HCT116 (cell line): ENCODE results near the gene CCDC74B. TPM values are rescaled to one million over a fixed set of nuclear protein-coding genes. Genes with fewer than 3 reads are reported as not detected.

ENCODE experiments used
- ATAC-seq: fragments of 200-7000 bp; cut with Tn5 transposase; 2 replicates; pipeline ENCODE4 v1.9.1; 2020; ENCODE audit warnings: mild to moderate bottlenecking, moderate library complexity
- BruUV-seq: library from RNA; stranded (reverse); fragments of 400-500 nt; replicated peaks from 2 replicates; lab custom pipeline; 2021; lab: Mats Ljungman, UMichigan
- CTCF ChIA-PET: fragments of 300-600 bp; sonication (Branson Sonifier 250); formaldehyde crosslinking; loops from one replicate; lab custom pipeline; 2021; ENCODE audit warnings: antibody characterized with exemption; lab: Charles Lee
- POLR2A ChIA-PET: fragments of 300-600, 350-600 bp; sonication (Branson Sonifier 250); formaldehyde crosslinking; loops from one replicate; lab custom pipeline; 2021; ENCODE audit warnings: antibody characterized with exemption; lab: Charles Lee
- RAD21 ChIA-PET, 2 experiments: fragments of 300-600 bp; sonication (Branson Sonifier 250); formaldehyde crosslinking; loops; one replicate each; lab custom pipeline; 2023; ENCODE audit warnings: low total read pairs in 2 of 2; ENCODE audit not compliant: uncharacterized antibody in 2 of 2, unreplicated experiment in 2 of 2, low non-redundant PET in 1 of 2; lab: Charles Lee
- DNase-seq: peaks from one replicate; pipeline ENCODE4 v3.0.0-alpha.2; 2010; ENCODE audit warnings: low read depth, low spot score
- H2AFZ ChIP-seq: fragments of 200-600 bp; shearing (Covaris generic), sonication (generic); 2 replicates; pipeline ENCODE4 v1.6.1; 2017; ENCODE audit warnings: low read depth, mixed run types, mixed read lengths, antibody characterized with exemption, low read length; ENCODE audit not compliant: poor library complexity, severe bottlenecking
- H3K27ac ChIP-seq: 2 replicates; pipeline ENCODE4 v1.5.1; 2012; ENCODE audit warnings: low read depth, low read length
- H3K27me3 ChIP-seq: fragments of 200-600 bp; sonication (generic); 2 replicates; pipeline ENCODE4 v1.6.1; 2016; ENCODE audit warnings: mixed run types, low read length, mixed read lengths; ENCODE audit not compliant: insufficient read depth
- H3K36me3 ChIP-seq, 2 experiments: fragments of 200-500 bp in 1 of 2; fragments of 200-600 bp in 1 of 2; sonication (Bioruptor generic) in 1 of 2; sonication (generic) in 1 of 2; 2 replicates each; pipeline versions ENCODE4 v1.5.1 to v1.6.1; 2014 to 2016; ENCODE audit warnings: low read length in 2 of 2, inconsistent platforms in 1 of 2, mixed read lengths in 1 of 2, mixed run types in 1 of 2; ENCODE audit not compliant: insufficient read depth in 2 of 2, control insufficient read depth in 1 of 2
- H3K4me1 ChIP-seq, 2 experiments: fragments of 200-600 bp in 1 of 2; sonication (generic) in 1 of 2; 2 replicates each; pipeline versions ENCODE4 v1.5.1 to v1.6.1; 2012 to 2017; ENCODE audit warnings: low read length in 2 of 2, inconsistent platforms in 1 of 2, mild to moderate bottlenecking in 1 of 2, mixed read lengths in 1 of 2, mixed run types in 1 of 2, moderate library complexity in 1 of 2; ENCODE audit not compliant: insufficient read depth in 2 of 2, control insufficient read depth in 1 of 2
- H3K4me2 ChIP-seq: fragments of 200-600 bp; sonication (generic); 2 replicates; pipeline ENCODE4 v1.6.1; 2017; ENCODE audit warnings: mixed run types, low read length, mixed read lengths
- H3K4me3 ChIP-seq, 2 experiments: fragments of 200-600 bp in 1 of 2; sonication (generic) in 1 of 2; replicated peaks in 1 of 2; 2 replicates each; pipeline ENCODE4 v1.5.1; 2011 to 2016; ENCODE audit warnings: low read length in 2 of 2, control low read depth in 1 of 2, low read depth in 1 of 2, mild to moderate bottlenecking in 1 of 2, mixed read lengths in 1 of 2, mixed run types in 1 of 2
- H3K79me2 ChIP-seq: fragments of 200-600 bp; sonication (generic); 2 replicates; pipeline ENCODE4 v1.6.1; 2017; ENCODE audit warnings: mild to moderate bottlenecking, mixed run types, low read length, moderate library complexity, mixed read lengths; ENCODE audit not compliant: insufficient read depth
- H3K9ac ChIP-seq: fragments of 200-600 bp; sonication (generic); 2 replicates; pipeline ENCODE4 v1.6.1; 2016; ENCODE audit warnings: low read length, mixed read lengths
- H3K9me2 ChIP-seq: fragments of 200-600 bp; sonication (generic), shearing (Covaris generic); 2 replicates; pipeline ENCODE4 v1.6.1; 2017; ENCODE audit warnings: mixed run types, mild to moderate bottlenecking, moderate library complexity; ENCODE audit not compliant: insufficient read depth
- H3K9me3 ChIP-seq, 2 experiments: fragments of 200-500 bp in 1 of 2; fragments of 200-600 bp in 1 of 2; sonication (Bioruptor generic) in 1 of 2; sonication (generic) in 1 of 2; 2 replicates each; pipeline ENCODE4 v1.6.1; 2014 to 2017; ENCODE audit warnings: low read length in 2 of 2, mixed read lengths in 2 of 2, inconsistent platforms in 1 of 2, low read depth in 1 of 2, mild to moderate bottlenecking in 1 of 2, mixed run types in 1 of 2, moderate library complexity in 1 of 2; ENCODE audit not compliant: control insufficient read depth in 1 of 2, insufficient read depth in 1 of 2
- H4K20me1 ChIP-seq: fragments of 200-600 bp; sonication (generic), shearing (Covaris generic); 2 replicates; pipeline ENCODE4 v1.6.1; 2017; ENCODE audit warnings: mixed run types, mild to moderate bottlenecking, moderate library complexity; ENCODE audit not compliant: insufficient read depth
- CBX3 ChIP-seq: IDR thresholded peaks from 2 replicates; pipeline ENCODE4 v1.6.1; 2012; ENCODE audit warnings: low read depth
- CEBPB ChIP-seq: IDR thresholded peaks from 2 replicates; pipeline ENCODE4 v1.6.1; 2012; ENCODE audit warnings: low read depth
- ELF1 ChIP-seq: IDR thresholded peaks from 2 replicates; pipeline ENCODE4 v1.6.1; 2012; ENCODE audit warnings: low read depth, borderline replicate concordance
- EZH2phosphoT487 ChIP-seq: fragments of 200-600 bp; IDR thresholded peaks from 2 replicates; pipeline ENCODE4 v1.6.1; 2018; ENCODE audit warnings: antibody characterized with exemption, borderline replicate concordance
- FOSL1 ChIP-seq: IDR thresholded peaks from 2 replicates; pipeline ENCODE4 v1.6.1; 2012; ENCODE audit warnings: low read depth
- JUND ChIP-seq: IDR thresholded peaks from 2 replicates; pipeline ENCODE4 v1.6.1; 2012
- POLR2A ChIP-seq: IDR thresholded peaks from 2 replicates; pipeline ENCODE4 v1.7.0; 2011; ENCODE audit warnings: borderline replicate concordance; ENCODE audit not compliant: insufficient read depth, insufficient read length; ENCODE audit errors: extremely low read depth
- POLR2AphosphoS5 ChIP-seq: IDR thresholded peaks from 2 replicates; pipeline ENCODE4 v1.6.1; 2011; ENCODE audit warnings: mild to moderate bottlenecking, low read depth, low read length, moderate library complexity
- RAD21 ChIP-seq: IDR thresholded peaks from 2 replicates; pipeline ENCODE4 v1.6.1; 2012; ENCODE audit warnings: low read depth, mild to moderate bottlenecking
- SP1 ChIP-seq: IDR thresholded peaks from 2 replicates; pipeline ENCODE4 v1.6.1; 2012; ENCODE audit warnings: low read depth
- TCF7L2 ChIP-seq: IDR thresholded peaks from 2 replicates; pipeline ENCODE4 v1.7.0; 2011; ENCODE audit warnings: borderline replicate concordance, inconsistent platforms; ENCODE audit not compliant: insufficient read depth, insufficient read length; ENCODE audit errors: extremely low read depth
- YY1 ChIP-seq: IDR thresholded peaks from 2 replicates; pipeline ENCODE4 v1.6.1; 2011; ENCODE audit warnings: low read length, low read depth, moderate library complexity, mild to moderate bottlenecking; ENCODE audit not compliant: insufficient replicate concordance; ENCODE audit errors: extremely low read depth
- ZFX ChIP-seq: fragments of 450-650 bp; IDR thresholded peaks from 2 replicates; pipeline ENCODE4 v1.6.1; 2017
- ZNF274 ChIP-seq: fragments of 200-500 bp; sonication (Bioruptor generic); IDR thresholded peaks from 2 replicates; pipeline ENCODE4 v1.6.1; 2014; ENCODE audit warnings: mild to moderate bottlenecking, low read depth, low read length, inconsistent platforms
- intact Hi-C: fragments of 100-400 bp; cut with micrococcal nuclease; formaldehyde crosslinking; loops from 2 replicates; pipeline ENCODE4 v1.10.0; 2022
- total RNA-seq: library from RNA; stranded (reverse); gene quantifications from one replicate; pipeline ENCODE4 v1.2.1, GENCODE V29; 2021; ENCODE audit not compliant: unreplicated experiment
- TF ChIP-seq, protein P1 (sequence below): IDR thresholded peaks from 2 replicates; pipeline ENCODE4 v1.6.1; 2012; ENCODE audit warnings: low read depth
- TF ChIP-seq, protein P2 (sequence below): IDR thresholded peaks from 2 replicates; pipeline ENCODE4 v1.6.1; 2011; ENCODE audit warnings: mild to moderate bottlenecking, low read length, moderate library complexity; ENCODE audit not compliant: insufficient replicate concordance; ENCODE audit errors: extremely low read depth
- TF ChIP-seq, protein P3 (sequence below), 3 experiments: fragments of 200-600 bp in 1 of 3; sonication (generic) in 1 of 3; IDR thresholded peaks in 2 of 3; conservative IDR thresholded peaks in 1 of 3; 2 replicates each; pipeline ENCODE4 v1.5.1; 2012 to 2017; ENCODE audit warnings: low read depth in 2 of 3, low read length in 2 of 3, antibody characterized with exemption in 1 of 3, borderline replicate concordance in 1 of 3, control low read depth in 1 of 3, mild to moderate bottlenecking in 1 of 3, mixed read lengths in 1 of 3, mixed run types in 1 of 3, moderate library complexity in 1 of 3; ENCODE audit not compliant: insufficient read depth in 1 of 3
- TF ChIP-seq, protein P4 (sequence below): IDR thresholded peaks from 2 replicates; pipeline ENCODE4 v1.6.1; 2012
- TF ChIP-seq, protein P5 (sequence below): IDR thresholded peaks from 2 replicates; pipeline ENCODE4 v1.6.1; 2012

CCDC74B gene
- total RNA-seq, 1 experiment from 2014 or later = 3.2 TPM

DNA sequence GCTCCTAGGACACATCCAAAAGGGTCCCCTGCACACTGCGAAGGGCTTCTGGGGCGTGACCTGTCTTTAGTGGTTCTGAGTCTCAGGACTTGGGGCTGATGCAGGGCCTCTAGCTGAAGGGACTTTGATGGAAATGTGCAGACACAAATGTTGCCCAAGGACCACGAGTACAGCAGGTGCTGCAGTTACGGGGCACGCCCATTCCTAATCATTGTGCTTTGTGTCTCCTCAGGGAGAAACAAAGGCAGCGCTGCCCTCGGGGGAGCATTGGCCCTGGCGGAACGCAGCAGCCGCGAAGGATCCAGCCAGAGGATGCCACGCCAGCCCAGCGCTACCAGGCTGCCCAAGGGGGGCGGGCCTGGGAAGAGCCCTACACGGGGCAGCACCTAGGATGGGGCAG lies 45.3 kb upstream of the CCDC74B start:
- CTCF ChIA-PET = interaction anchor here (0.8 kb wide), 1 partner anchor 9 kb away, joined by 3 read pairs; the partner anchor contains the start of gene SMPD4
- TF ChIP-seq, protein P1, sequence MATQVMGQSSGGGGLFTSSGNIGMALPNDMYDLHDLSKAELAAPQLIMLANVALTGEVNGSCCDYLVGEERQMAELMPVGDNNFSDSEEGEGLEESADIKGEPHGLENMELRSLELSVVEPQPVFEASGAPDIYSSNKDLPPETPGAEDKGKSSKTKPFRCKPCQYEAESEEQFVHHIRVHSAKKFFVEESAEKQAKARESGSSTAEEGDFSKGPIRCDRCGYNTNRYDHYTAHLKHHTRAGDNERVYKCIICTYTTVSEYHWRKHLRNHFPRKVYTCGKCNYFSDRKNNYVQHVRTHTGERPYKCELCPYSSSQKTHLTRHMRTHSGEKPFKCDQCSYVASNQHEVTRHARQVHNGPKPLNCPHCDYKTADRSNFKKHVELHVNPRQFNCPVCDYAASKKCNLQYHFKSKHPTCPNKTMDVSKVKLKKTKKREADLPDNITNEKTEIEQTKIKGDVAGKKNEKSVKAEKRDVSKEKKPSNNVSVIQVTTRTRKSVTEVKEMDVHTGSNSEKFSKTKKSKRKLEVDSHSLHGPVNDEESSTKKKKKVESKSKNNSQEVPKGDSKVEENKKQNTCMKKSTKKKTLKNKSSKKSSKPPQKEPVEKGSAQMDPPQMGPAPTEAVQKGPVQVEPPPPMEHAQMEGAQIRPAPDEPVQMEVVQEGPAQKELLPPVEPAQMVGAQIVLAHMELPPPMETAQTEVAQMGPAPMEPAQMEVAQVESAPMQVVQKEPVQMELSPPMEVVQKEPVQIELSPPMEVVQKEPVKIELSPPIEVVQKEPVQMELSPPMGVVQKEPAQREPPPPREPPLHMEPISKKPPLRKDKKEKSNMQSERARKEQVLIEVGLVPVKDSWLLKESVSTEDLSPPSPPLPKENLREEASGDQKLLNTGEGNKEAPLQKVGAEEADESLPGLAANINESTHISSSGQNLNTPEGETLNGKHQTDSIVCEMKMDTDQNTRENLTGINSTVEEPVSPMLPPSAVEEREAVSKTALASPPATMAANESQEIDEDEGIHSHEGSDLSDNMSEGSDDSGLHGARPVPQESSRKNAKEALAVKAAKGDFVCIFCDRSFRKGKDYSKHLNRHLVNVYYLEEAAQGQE = no peak
- no peak for TF ChIP-seq ZFX
- TF ChIP-seq CEBPB = no peak
- no peak for TF ChIP-seq EZH2phosphoT487
- no peak for TF ChIP-seq YY1
- TF ChIP-seq CBX3 = no peak
- TF ChIP-seq FOSL1 = no peak
- TF ChIP-seq ELF1 = no peak
- TF ChIP-seq, protein P2, sequence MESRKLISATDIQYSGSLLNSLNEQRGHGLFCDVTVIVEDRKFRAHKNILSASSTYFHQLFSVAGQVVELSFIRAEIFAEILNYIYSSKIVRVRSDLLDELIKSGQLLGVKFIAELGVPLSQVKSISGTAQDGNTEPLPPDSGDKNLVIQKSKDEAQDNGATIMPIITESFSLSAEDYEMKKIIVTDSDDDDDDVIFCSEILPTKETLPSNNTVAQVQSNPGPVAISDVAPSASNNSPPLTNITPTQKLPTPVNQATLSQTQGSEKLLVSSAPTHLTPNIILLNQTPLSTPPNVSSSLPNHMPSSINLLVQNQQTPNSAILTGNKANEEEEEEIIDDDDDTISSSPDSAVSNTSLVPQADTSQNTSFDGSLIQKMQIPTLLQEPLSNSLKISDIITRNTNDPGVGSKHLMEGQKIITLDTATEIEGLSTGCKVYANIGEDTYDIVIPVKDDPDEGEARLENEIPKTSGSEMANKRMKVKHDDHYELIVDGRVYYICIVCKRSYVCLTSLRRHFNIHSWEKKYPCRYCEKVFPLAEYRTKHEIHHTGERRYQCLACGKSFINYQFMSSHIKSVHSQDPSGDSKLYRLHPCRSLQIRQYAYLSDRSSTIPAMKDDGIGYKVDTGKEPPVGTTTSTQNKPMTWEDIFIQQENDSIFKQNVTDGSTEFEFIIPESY = no peak
- no peak for TF ChIP-seq ZNF274
- TF ChIP-seq, protein P3, sequence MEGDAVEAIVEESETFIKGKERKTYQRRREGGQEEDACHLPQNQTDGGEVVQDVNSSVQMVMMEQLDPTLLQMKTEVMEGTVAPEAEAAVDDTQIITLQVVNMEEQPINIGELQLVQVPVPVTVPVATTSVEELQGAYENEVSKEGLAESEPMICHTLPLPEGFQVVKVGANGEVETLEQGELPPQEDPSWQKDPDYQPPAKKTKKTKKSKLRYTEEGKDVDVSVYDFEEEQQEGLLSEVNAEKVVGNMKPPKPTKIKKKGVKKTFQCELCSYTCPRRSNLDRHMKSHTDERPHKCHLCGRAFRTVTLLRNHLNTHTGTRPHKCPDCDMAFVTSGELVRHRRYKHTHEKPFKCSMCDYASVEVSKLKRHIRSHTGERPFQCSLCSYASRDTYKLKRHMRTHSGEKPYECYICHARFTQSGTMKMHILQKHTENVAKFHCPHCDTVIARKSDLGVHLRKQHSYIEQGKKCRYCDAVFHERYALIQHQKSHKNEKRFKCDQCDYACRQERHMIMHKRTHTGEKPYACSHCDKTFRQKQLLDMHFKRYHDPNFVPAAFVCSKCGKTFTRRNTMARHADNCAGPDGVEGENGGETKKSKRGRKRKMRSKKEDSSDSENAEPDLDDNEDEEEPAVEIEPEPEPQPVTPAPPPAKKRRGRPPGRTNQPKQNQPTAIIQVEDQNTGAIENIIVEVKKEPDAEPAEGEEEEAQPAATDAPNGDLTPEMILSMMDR (IDR thresholded peaks at IDR 0.05 in 2 of 3, conservative IDR thresholded peaks at IDR 0.05 in 1 of 3; ENCODE audit: borderline replicate concordance in 1 of 3, insufficient read depth in 1 of 3, low read depth in 2 of 3, low read length in 2 of 3) = no peak
- no peak for TF ChIP-seq RAD21
- TF ChIP-seq, protein P4, sequence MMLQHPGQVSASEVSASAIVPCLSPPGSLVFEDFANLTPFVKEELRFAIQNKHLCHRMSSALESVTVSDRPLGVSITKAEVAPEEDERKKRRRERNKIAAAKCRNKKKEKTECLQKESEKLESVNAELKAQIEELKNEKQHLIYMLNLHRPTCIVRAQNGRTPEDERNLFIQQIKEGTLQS = no peak
- TF ChIP-seq POLR2A = no peak
- TF ChIP-seq TCF7L2 = no peak
- TF ChIP-seq JUND = no peak
- TF ChIP-seq, protein P5, sequence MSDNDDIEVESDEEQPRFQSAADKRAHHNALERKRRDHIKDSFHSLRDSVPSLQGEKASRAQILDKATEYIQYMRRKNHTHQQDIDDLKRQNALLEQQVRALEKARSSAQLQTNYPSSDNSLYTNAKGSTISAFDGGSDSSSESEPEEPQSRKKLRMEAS = no peak
- TF ChIP-seq POLR2AphosphoS5 = no peak
- TF ChIP-seq SP1 = no peak
- TF ChIP-seq, all 23 proteins: peak for 0
- Histone ChIP-seq H3K4me3 (no peak overlapping the region), H3K4me2 (no peak overlapping the region), H3K79me2 (no peaks in the 10 kb centered on the region), H4K20me1 (no peaks in the 10 kb centered on the region), H2AFZ (no peak overlapping the region), H3K9me2 (no peaks in the 10 kb centered on the region), H3K4me1 (peaks cover 0 to 7% of the 10 kb centered on the region in 2 experiments; a peak in 1 of 4 replicates), H3K9me3 (no peaks in the 10 kb centered on the region), H3K36me3 (no peaks in the 10 kb centered on the region), H3K9ac (no peak overlapping the region), H3K27me3 (no peaks in the 10 kb centered on the region), H3K27ac (no peak overlapping the region)
- no TSS peak for BruUV-seq
- ChIA-PET RAD21 (no interaction called here), POLR2A (no interaction called here)
- intact Hi-C loops = no loop called here
- DNase-seq = no peak
- no peak for ATAC-seq
